GM12878 (cell line): ENCODE data around the gene GAREM2. TPM values are rescaled to one million over a fixed set of nuclear protein-coding genes. Genes with fewer than 3 reads are reported as not detected.

ENCODE experiments used
- ATAC-seq: fragments of 200-7000 bp; cut with Tn5 transposase; 3 replicates; pipeline ENCODE4 v1.9.1; 2020; ENCODE audit warnings: mild to moderate bottlenecking, moderate library complexity
- BruUV-seq: library from RNA; stranded (reverse); fragments of 400-500 nt; replicated peaks from 2 replicates; lab custom pipeline; 2021; lab: Mats Ljungman, UMichigan
- CTCF ChIA-PET: fragments of 300-600 bp; sonication (Branson Sonifier 250); formaldehyde crosslinking; extraction: SDS; loops from one replicate; lab custom pipeline; 2021; ENCODE audit warnings: inconsistent platforms; lab: Yijun Ruan, JAX
- POLR2A ChIA-PET: fragments of 350-600 bp; formaldehyde crosslinking; extraction: SDS; loops from one replicate; lab custom pipeline; 2021; ENCODE audit warnings: inconsistent platforms; lab: Charles Lee
- RAD21 ChIA-PET: fragments of 300-600 bp; sonication (Branson Sonifier 250); formaldehyde crosslinking; loops from one replicate; lab custom pipeline; 2023; ENCODE audit warnings: antibody characterized with exemption; ENCODE audit not compliant: unreplicated experiment; lab: Charles Lee
- SMC1A ChIA-PET: fragments of 300-600 bp; sonication (Branson Sonifier 250); formaldehyde crosslinking; loops from one replicate; lab custom pipeline; 2023; ENCODE audit not compliant: unreplicated experiment, uncharacterized antibody; lab: Charles Lee
- DNase-seq: peaks from one replicate; pipeline ENCODE4 v3.0.0-alpha.2; 2011; ENCODE audit warnings: low read depth, low spot score
- FAIRE-seq: peaks from 3 replicates; lab custom pipeline; 2011; peaks lifted over from hg19 to GRCh38; lab: Jason Lieb, UNC
- H2AFZ ChIP-seq: 2 replicates; pipeline ENCODE4 v1.6.0; 2011; ENCODE audit warnings: low read depth, low read length, control low read depth; ENCODE audit not compliant: control insufficient read depth
- H3K27ac ChIP-seq: 2 replicates; pipeline ENCODE4 v1.5.1; 2011; ENCODE audit warnings: control low read depth; ENCODE audit not compliant: control insufficient read depth, insufficient read depth
- H3K27me3 ChIP-seq, 2 experiments: replicated peaks in 1 of 2; 2 replicates each; pipeline versions ENCODE4 v1.6.0 to v1.6.1; 2011; ENCODE audit warnings: low read length in 1 of 2; ENCODE audit not compliant: control insufficient read depth in 2 of 2, insufficient read depth in 2 of 2
- H3K36me3 ChIP-seq, 2 experiments: 2 replicates each; pipeline ENCODE4 v1.5.1; 2011; ENCODE audit warnings: low read length in 1 of 2; ENCODE audit not compliant: control insufficient read depth in 2 of 2, insufficient read depth in 2 of 2
- H3K4me1 ChIP-seq: 2 replicates; pipeline ENCODE4 v1.6.1; 2011; ENCODE audit warnings: mild to moderate bottlenecking, low read length, moderate library complexity, mixed read lengths; ENCODE audit not compliant: control insufficient read depth, insufficient read depth
- H3K4me2 ChIP-seq: 2 replicates; pipeline ENCODE4 v1.6.0; 2011; ENCODE audit warnings: control low read depth; ENCODE audit not compliant: control insufficient read depth, insufficient read depth
- H3K4me3 ChIP-seq: fragments of 200-600 bp; sonication (generic); 2 replicates; pipeline ENCODE4 v1.5.1; 2016
- H3K79me2 ChIP-seq: 2 replicates; pipeline ENCODE4 v1.6.0; 2011; ENCODE audit warnings: low read length; ENCODE audit not compliant: control insufficient read depth, insufficient read depth
- H3K9ac ChIP-seq: 2 replicates; pipeline ENCODE4 v1.8.0; 2011; ENCODE audit warnings: low read length, control low read depth, mixed read lengths; ENCODE audit not compliant: control insufficient read depth, insufficient read depth
- H3K9me3 ChIP-seq: replicated peaks from 3 replicates; pipeline ENCODE4 v1.5.1; 2011; ENCODE audit warnings: mild to moderate bottlenecking, low read length; ENCODE audit not compliant: control insufficient read depth, insufficient read depth
- H4K20me1 ChIP-seq: 2 replicates; pipeline ENCODE4 v1.6.0; 2011; ENCODE audit not compliant: control insufficient read depth, insufficient read depth
- ESRRA ChIP-seq: IDR thresholded peaks from 2 replicates; pipeline ENCODE4 v1.6.1; 2012; ENCODE audit warnings: mild to moderate bottlenecking, low read length, improper control_type of control experiment
- HDAC6 ChIP-seq: fragments of 200-600 bp; sonication (generic); IDR thresholded peaks from one replicate; pipeline ENCODE4 v1.8.0; 2017; ENCODE audit warnings: antibody characterized with exemption; ENCODE audit not compliant: unreplicated experiment
- IKZF1 ChIP-seq: fragments of 450-650 bp; conservative IDR thresholded peaks from 2 replicates; pipeline ENCODE4 v1.6.1; 2017; ENCODE audit warnings: antibody characterized with exemption, mild to moderate bottlenecking
- MTA2 ChIP-seq: fragments of 450-650 bp; IDR thresholded peaks from 2 replicates; pipeline ENCODE4 v1.6.1; 2016; ENCODE audit warnings: low read depth, mild to moderate bottlenecking, moderate library complexity
- MXI1 ChIP-seq: fragments of 150-350 bp; IDR thresholded peaks from 2 replicates; pipeline ENCODE4 v1.6.1; 2011; ENCODE audit warnings: low read depth, mild to moderate bottlenecking, inconsistent platforms, low read length, improper control_type of control experiment
- TAF1 ChIP-seq: IDR thresholded peaks from 2 replicates; pipeline ENCODE4 v1.6.1; 2011; ENCODE audit warnings: mild to moderate bottlenecking, low read depth, low read length, borderline replicate concordance
- TCF12 ChIP-seq: IDR thresholded peaks from 2 replicates; pipeline ENCODE4 v1.6.1; 2011; ENCODE audit warnings: low read depth, mild to moderate bottlenecking, low read length
- ZNF384 ChIP-seq: IDR thresholded peaks from 2 replicates; pipeline ENCODE4 v1.6.1; 2012; ENCODE audit warnings: low read depth, mild to moderate bottlenecking, low read length, improper control_type of control experiment, borderline replicate concordance
- ZSCAN29 ChIP-seq: fragments of 450-650 bp; IDR thresholded peaks from 2 replicates; pipeline ENCODE4 v1.6.1; 2017; ENCODE audit warnings: mild to moderate bottlenecking, moderate library complexity
- WGBS: methylation state at CpG from one replicate; pipeline ENCODE4 v1.1.6; 2016; ENCODE audit warnings: low lambda C conversion rate; ENCODE audit not compliant: insufficient replicate concordance, insufficient coverage; ENCODE audit errors: missing lambda C conversion rate; 5-methylcytosine and 5-hydroxymethylcytosine counted together
- in situ Hi-C: fragments of 300-500 bp; cut with MboI; formaldehyde crosslinking; loops from 9 replicates; pipeline ENCODE4 v1.14.3; 2018; ENCODE audit warnings: mixed read lengths
- intact Hi-C: fragments of 100-400 bp; cut with micrococcal nuclease; formaldehyde crosslinking; loops from one replicate; pipeline ENCODE4 v1.14.2; 2022; ENCODE audit not compliant: unreplicated experiment
- polyA plus RNA-seq, 11 experiments: library from polyadenylated mRNA; depleted of rRNA in 4 of 11; unstranded in 6 of 11; stranded (reverse) in 5 of 11; fragments of >200 nt; fragmentation: Nextera tagmentation in 4 of 11; fragmentation: Illumina TruSeq in 1 of 11; extraction: Ambion mirVana in 4 of 11; extraction: Trizol in 1 of 11; gene quantifications; 1 replicate in 1 of 11; 2 replicates in 10 of 11; pipeline versions ENCODE4 v1.2.1 to v1.2.3, GENCODE V29; 2011 to 2016; ENCODE audit warnings: inconsistent platforms in 2 of 11, missing spikeins in 2 of 11, low read depth in 1 of 11
- total RNA-seq, 4 experiments: library from RNA; depleted of rRNA in 3 of 4; stranded (reverse); fragments of >200 nt in 3 of 4; fragmentation: Illumina TruSeq in 1 of 4; extraction: Trizol in 1 of 4; gene quantifications; 2 replicates each; pipeline versions ENCODE4 v1.2.1 to v1.2.3, GENCODE V29; 2013 to 2021
- TF ChIP-seq, protein P1 (sequence below): fragments of 450-650 bp; conservative IDR thresholded peaks from 2 replicates; pipeline ENCODE4 v1.6.1; 2017; ENCODE audit warnings: mild to moderate bottlenecking, moderate library complexity
- TF ChIP-seq, protein P2 (sequence below): fragments of 450-650 bp; IDR thresholded peaks from 2 replicates; pipeline ENCODE4 v1.6.1; 2017; ENCODE audit warnings: borderline replicate concordance
- TF ChIP-seq, protein P3 (sequence below): fragments of 450-650 bp; formaldehyde crosslinking; IDR thresholded peaks from 2 replicates; pipeline ENCODE4 v1.5.0; 2022; ENCODE audit warnings: mild to moderate bottlenecking, missing genetic modification characterization
- TF ChIP-seq, protein P4 (sequence below): fragments of 450-650 bp; IDR thresholded peaks from 2 replicates; pipeline ENCODE4 v1.6.1; 2016; ENCODE audit warnings: mild to moderate bottlenecking, moderate library complexity, borderline replicate concordance

Gene GAREM2
- total and polyA plus RNA-seq, 10 of the 15 experiments (the other 5 are each of a cell fraction or from before 2014, with no cell fraction given), result 0.06 to 1.4 (median 0.44) TPM

DNA sequence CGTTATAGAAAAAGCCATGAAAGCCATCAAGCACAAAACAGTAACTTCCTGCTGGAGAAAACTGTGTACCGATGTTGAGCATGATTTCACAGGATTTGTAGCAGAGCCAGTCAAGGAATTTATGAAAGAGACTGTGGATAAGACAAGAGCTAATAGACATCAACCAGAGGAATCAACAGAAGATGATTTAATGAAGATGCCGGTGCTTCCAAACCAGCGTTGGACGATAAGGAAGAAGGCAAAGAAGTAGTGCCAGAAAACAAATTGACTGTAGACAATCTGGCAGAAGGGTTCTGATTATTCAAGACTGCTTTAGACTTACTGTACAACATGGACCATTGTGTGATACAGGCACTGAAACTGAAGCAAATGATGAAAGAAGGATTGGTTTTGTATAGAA, 49.5 kb upstream of the GAREM2 start:
- BruUV-seq, result no TSS peak
- CTCF ChIA-PET, result interaction anchor here (0.7 kb wide), 1 partner anchor 105 kb away, joined by 3 read pairs; no protein-coding TSS in a partner anchor
- in situ Hi-C loops, result no loop called here
- TF ChIP-seq, protein P1, sequence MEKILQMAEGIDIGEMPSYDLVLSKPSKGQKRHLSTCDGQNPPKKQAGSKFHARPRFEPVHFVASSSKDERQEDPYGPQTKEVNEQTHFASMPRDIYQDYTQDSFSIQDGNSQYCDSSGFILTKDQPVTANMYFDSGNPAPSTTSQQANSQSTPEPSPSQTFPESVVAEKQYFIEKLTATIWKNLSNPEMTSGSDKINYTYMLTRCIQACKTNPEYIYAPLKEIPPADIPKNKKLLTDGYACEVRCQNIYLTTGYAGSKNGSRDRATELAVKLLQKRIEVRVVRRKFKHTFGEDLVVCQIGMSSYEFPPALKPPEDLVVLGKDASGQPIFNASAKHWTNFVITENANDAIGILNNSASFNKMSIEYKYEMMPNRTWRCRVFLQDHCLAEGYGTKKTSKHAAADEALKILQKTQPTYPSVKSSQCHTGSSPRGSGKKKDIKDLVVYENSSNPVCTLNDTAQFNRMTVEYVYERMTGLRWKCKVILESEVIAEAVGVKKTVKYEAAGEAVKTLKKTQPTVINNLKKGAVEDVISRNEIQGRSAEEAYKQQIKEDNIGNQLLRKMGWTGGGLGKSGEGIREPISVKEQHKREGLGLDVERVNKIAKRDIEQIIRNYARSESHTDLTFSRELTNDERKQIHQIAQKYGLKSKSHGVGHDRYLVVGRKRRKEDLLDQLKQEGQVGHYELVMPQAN, result no peak
- TF ChIP-seq, protein P2, sequence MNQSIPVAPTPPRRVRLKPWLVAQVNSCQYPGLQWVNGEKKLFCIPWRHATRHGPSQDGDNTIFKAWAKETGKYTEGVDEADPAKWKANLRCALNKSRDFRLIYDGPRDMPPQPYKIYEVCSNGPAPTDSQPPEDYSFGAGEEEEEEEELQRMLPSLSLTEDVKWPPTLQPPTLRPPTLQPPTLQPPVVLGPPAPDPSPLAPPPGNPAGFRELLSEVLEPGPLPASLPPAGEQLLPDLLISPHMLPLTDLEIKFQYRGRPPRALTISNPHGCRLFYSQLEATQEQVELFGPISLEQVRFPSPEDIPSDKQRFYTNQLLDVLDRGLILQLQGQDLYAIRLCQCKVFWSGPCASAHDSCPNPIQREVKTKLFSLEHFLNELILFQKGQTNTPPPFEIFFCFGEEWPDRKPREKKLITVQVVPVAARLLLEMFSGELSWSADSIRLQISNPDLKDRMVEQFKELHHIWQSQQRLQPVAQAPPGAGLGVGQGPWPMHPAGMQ, result no peak
- TF ChIP-seq, protein P3, sequence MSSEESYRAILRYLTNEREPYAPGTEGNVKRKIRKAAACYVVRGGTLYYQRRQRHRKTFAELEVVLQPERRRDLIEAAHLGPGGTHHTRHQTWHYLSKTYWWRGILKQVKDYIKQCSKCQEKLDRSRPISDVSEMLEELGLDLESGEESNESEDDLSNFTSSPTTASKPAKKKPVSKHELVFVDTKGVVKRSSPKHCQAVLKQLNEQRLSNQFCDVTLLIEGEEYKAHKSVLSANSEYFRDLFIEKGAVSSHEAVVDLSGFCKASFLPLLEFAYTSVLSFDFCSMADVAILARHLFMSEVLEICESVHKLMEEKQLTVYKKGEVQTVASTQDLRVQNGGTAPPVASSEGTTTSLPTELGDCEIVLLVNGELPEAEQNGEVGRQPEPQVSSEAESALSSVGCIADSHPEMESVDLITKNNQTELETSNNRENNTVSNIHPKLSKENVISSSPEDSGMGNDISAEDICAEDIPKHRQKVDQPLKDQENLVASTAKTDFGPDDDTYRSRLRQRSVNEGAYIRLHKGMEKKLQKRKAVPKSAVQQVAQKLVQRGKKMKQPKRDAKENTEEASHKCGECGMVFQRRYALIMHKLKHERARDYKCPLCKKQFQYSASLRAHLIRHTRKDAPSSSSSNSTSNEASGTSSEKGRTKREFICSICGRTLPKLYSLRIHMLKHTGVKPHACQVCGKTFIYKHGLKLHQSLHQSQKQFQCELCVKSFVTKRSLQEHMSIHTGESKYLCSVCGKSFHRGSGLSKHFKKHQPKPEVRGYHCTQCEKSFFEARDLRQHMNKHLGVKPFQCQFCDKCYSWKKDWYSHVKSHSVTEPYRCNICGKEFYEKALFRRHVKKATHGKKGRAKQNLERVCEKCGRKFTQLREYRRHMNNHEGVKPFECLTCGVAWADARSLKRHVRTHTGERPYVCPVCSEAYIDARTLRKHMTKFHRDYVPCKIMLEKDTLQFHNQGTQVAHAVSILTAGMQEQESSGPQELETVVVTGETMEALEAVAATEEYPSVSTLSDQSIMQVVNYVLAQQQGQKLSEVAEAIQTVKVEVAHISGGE, result no peak
- no peak for TF ChIP-seq ZSCAN29
- no peak for TF ChIP-seq HDAC6
- TF ChIP-seq TAF1, result no peak
- TF ChIP-seq ESRRA, result no peak
- TF ChIP-seq MTA2, result no peak
- TF ChIP-seq IKZF1, result no peak
- no peak for TF ChIP-seq MXI1
- no peak for TF ChIP-seq ZNF384
- TF ChIP-seq, protein P4, sequence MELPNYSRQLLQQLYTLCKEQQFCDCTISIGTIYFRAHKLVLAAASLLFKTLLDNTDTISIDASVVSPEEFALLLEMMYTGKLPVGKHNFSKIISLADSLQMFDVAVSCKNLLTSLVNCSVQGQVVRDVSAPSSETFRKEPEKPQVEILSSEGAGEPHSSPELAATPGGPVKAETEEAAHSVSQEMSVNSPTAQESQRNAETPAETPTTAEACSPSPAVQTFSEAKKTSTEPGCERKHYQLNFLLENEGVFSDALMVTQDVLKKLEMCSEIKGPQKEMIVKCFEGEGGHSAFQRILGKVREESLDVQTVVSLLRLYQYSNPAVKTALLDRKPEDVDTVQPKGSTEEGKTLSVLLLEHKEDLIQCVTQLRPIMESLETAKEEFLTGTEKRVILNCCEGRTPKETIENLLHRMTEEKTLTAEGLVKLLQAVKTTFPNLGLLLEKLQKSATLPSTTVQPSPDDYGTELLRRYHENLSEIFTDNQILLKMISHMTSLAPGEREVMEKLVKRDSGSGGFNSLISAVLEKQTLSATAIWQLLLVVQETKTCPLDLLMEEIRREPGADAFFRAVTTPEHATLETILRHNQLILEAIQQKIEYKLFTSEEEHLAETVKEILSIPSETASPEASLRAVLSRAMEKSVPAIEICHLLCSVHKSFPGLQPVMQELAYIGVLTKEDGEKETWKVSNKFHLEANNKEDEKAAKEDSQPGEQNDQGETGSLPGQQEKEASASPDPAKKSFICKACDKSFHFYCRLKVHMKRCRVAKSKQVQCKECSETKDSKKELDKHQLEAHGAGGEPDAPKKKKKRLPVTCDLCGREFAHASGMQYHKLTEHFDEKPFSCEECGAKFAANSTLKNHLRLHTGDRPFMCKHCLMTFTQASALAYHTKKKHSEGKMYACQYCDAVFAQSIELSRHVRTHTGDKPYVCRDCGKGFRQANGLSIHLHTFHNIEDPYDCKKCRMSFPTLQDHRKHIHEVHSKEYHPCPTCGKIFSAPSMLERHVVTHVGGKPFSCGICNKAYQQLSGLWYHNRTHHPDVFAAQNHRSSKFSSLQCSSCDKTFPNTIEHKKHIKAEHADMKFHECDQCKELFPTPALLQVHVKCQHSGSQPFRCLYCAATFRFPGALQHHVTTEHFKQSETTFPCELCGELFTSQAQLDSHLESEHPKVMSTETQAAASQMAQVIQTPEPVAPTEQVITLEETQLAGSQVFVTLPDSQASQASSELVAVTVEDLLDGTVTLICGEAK, result no peak
- no peak for TF ChIP-seq TCF12

More for the DNA sequence above, 49.5 kb upstream of the GAREM2 start:
- Histone ChIP-seq H2AFZ (no peak overlapping the region), H3K36me3 (peaks cover 0 to 11% of the 10 kb centered on the region in 2 experiments), H3K79me2 (peaks cover 2% of the 10 kb centered on the region), H3K4me2 (no peak overlapping the region), H3K9ac (no peak overlapping the region), H3K27ac (no peak overlapping the region), H3K4me3 (no peak overlapping the region), H3K27me3 (no peaks in the 10 kb centered on the region), H3K4me1 (no peaks in the 10 kb centered on the region), H4K20me1 (no peaks in the 10 kb centered on the region), H3K9me3 (no peaks in the 10 kb centered on the region)
- WGBS, result 97% methylated on average over 5 of the region's 5 CpGs
- ATAC-seq (no peak), DNase-seq (no peak), FAIRE-seq (no peak)
- ChIA-PET POLR2A (interaction anchor here (0.6 kb wide), 1 partner anchor 799 kb away, joined by 3 read pairs; no protein-coding TSS in a partner anchor), RAD21 (no interaction called here), SMC1A (interaction anchor here (0.6 kb wide), 2 partner anchors 21 to 36 kb away, joined by 3 read pairs; no protein-coding TSS in a partner anchor)
- intact Hi-C loops, result no loop called here
